Fibroblast of skin of left biceps (primary cell): ENCODE data around the gene P4HB.
"Not testable (repeated sequence)": the region's sequence is repeated elsewhere in the genome, so short reads cannot be mapped to it uniquely, and the experiment has no call there.

Source experiments
- DNase-seq, 2 experiments: peaks; one replicate each; pipeline ENCODE4 v3.0.0-alpha.2; 2013; ENCODE audit warnings: low read depth in 2 of 2

Gene P4HB

GRCh38 chr17:81845881-81846742, 14.2 kb downstream of the P4HB start:
- DNase-seq = no peak

- DNase-seq = no peak
Observed at GRCh38 chr17:81845361-81845760, 15.0 kb downstream of the P4HB start.

GRCh38 chr17:81844887-81845286, 15.4 kb downstream of the P4HB start:
- DNase-seq = no peak

- no peak for DNase-seq
Observed at GRCh38 chr17:81844327-81844851, 15.9 kb downstream of the P4HB start.

GRCh38 chr17:81843713-81844326, 16.5 kb downstream of the P4HB start:
- no peak for DNase-seq

GRCh38 chr17:81842725-81843504, 17.4 kb downstream of the P4HB start:
- DNase-seq = no peak

GRCh38 chr17:81842378-81842724, 18.0 kb downstream of the P4HB start:
- DNase-seq = no peak

- DNase-seq = no peak
Observed at GRCh38 chr17:81841866-81842265, 18.5 kb downstream of the P4HB start.

GRCh38 chr17:81840826-81841778, 19.2 kb downstream of the P4HB start:
- no peak for DNase-seq

- DNase-seq = not testable (repeated sequence)
Observed at GRCh38 chr17:81840059-81840458, 20.3 kb downstream of the P4HB start.

GRCh38 chr17:81839301-81839700, 21.0 kb downstream of the P4HB start:
- no peak for DNase-seq

- no peak for DNase-seq
Observed at GRCh38 chr17:81838753-81839255, 21.5 kb downstream of the P4HB start.

GRCh38 chr17:81837641-81838040, 22.7 kb downstream of the P4HB start:
- no peak for DNase-seq

GRCh38 chr17:81834831-81835267, 25.5 kb downstream of the P4HB start, which contains the start of gene PPP1R27:
Gene PPP1R27 (minus strand): TSS chr17:81835050. CDS start chr17:81834953, 97 bp downstream.
- DNase-seq = no peak

- no peak for DNase-seq
Observed at GRCh38 chr17:81833921-81834830, 26.2 kb downstream of the P4HB start.

GRCh38 chr17:81833160-81833920, 27.0 kb downstream of the P4HB start, which contains the start of gene MCRIP1:
Gene MCRIP1 (minus strand): TSS chr17:81833291. CDS start chr17:81824506, 8,785 bp downstream.
- DNase-seq = peak; percentile 72 to 76

GRCh38 chr17:81832608-81833159, 27.7 kb downstream of the P4HB start:
- no peak for DNase-seq

GRCh38 chr17:81831957-81832607, 28.3 kb downstream of the P4HB start:
- DNase-seq = no peak
